CD14-positive monocyte (primary cell): ENCODE data around the gene RFK. TPM values are rescaled to one million over a fixed set of nuclear protein-coding genes. Genes with fewer than 3 reads are reported as not detected.

ENCODE experiments used
- DNase-seq, 3 donors: peaks; one replicate each; pipeline ENCODE4 v3.0.0-alpha.2; 2011 to 2022
- H2AFZ ChIP-seq: 2 replicates; pipeline ENCODE4 v1.6.0; 2012; ENCODE audit warnings: mild to moderate bottlenecking, low read depth, low read length, inconsistent platforms; ENCODE audit not compliant: insufficient read depth, poor library complexity, severe bottlenecking
- H3K27ac ChIP-seq, 2 donors: 1 replicate in 1 of 2; 2 replicates in 1 of 2; pipeline ENCODE4 v1.5.1; 2012 to 2013; ENCODE audit warnings: low read length in 2 of 2, control low read depth in 1 of 2, inconsistent platforms in 1 of 2, low read depth in 1 of 2, mild to moderate bottlenecking in 1 of 2
- H3K27me3 ChIP-seq, 2 donors: one replicate each; pipeline versions ENCODE4 v1.6.0 to v1.6.1; 2011 to 2013; ENCODE audit warnings: low read length in 2 of 2; ENCODE audit not compliant: control insufficient read depth in 2 of 2, insufficient read depth in 2 of 2
- H3K36me3 ChIP-seq, 2 donors: replicated peaks in 1 of 2; 1 replicate in 1 of 2; 2 replicates in 1 of 2; pipeline versions ENCODE4 v1.5.1 to v1.6.1; 2012 to 2013; ENCODE audit warnings: low read length in 2 of 2, control low read depth in 1 of 2, inconsistent platforms in 1 of 2, mild to moderate bottlenecking in 1 of 2; ENCODE audit not compliant: insufficient read depth in 2 of 2, control insufficient read depth in 1 of 2
- H3K4me1 ChIP-seq, 2 donors: 1 replicate in 1 of 2; 2 replicates in 1 of 2; pipeline versions ENCODE4 v1.5.1 to v1.6.1; 2012 to 2013; ENCODE audit warnings: low read length in 2 of 2, control low read depth in 1 of 2, inconsistent platforms in 1 of 2, mild to moderate bottlenecking in 1 of 2, moderate library complexity in 1 of 2; ENCODE audit not compliant: insufficient read depth in 2 of 2, control insufficient read depth in 1 of 2
- H3K4me2 ChIP-seq: replicated peaks from 2 replicates; pipeline ENCODE3; 2012; ENCODE audit warnings: low read length, moderate library complexity, mild to moderate bottlenecking; ENCODE audit not compliant: poor library complexity, severe bottlenecking; ENCODE audit errors: extremely low read depth
- H3K4me3 ChIP-seq, 3 experiments: fragments of 200-600 bp in 1 of 3; sonication (generic) in 1 of 3; replicated peaks in 1 of 3; 1 replicate in 2 of 3; 2 replicates in 1 of 3; pipeline ENCODE4 v1.5.1; 2011 to 2013; ENCODE audit warnings: low read length in 3 of 3, mild to moderate bottlenecking in 3 of 3, control low read depth in 2 of 3, low read depth in 2 of 3, inconsistent platforms in 1 of 3, moderate library complexity in 1 of 3
- H3K79me2 ChIP-seq: 2 replicates; pipeline ENCODE4 v1.6.0; 2012; ENCODE audit warnings: mild to moderate bottlenecking, control low read depth, inconsistent platforms, low read length, moderate library complexity; ENCODE audit not compliant: insufficient read depth
- H3K9ac ChIP-seq: 2 replicates; pipeline ENCODE4 v1.6.0; 2017; ENCODE audit warnings: low read length, mild to moderate bottlenecking; ENCODE audit not compliant: insufficient read depth, poor library complexity, severe bottlenecking
- H3K9me3 ChIP-seq, 2 donors: replicated peaks in 1 of 2; 1 replicate in 1 of 2; 2 replicates in 1 of 2; pipeline versions ENCODE4 v1.5.1 to v1.6.1; 2012 to 2013; ENCODE audit warnings: low read length in 2 of 2, control low read depth in 1 of 2; ENCODE audit not compliant: control insufficient read depth in 1 of 2, insufficient read depth in 1 of 2
- H4K20me1 ChIP-seq: 2 replicates; pipeline ENCODE4 v1.6.0; 2012; ENCODE audit warnings: mild to moderate bottlenecking, low read length, control low read depth, moderate library complexity; ENCODE audit not compliant: insufficient read depth
- H3K27ac Mint-ChIP-seq, 7 donors: one replicate each; pipeline ENCODE4 v1.8.0; 2020; ENCODE audit warnings: mild to moderate bottlenecking in 7 of 7, mixed read lengths in 7 of 7, moderate library complexity in 6 of 7, inconsistent platforms in 2 of 7
- H3K27me3 Mint-ChIP-seq, 3 donors: one replicate each; pipeline ENCODE4 v1.8.0; 2021 to 2022; ENCODE audit warnings: low read depth in 3 of 3, mild to moderate bottlenecking in 3 of 3, mixed read lengths in 3 of 3, moderate library complexity in 3 of 3, inconsistent platforms in 1 of 3
- H3K36me3 Mint-ChIP-seq, 2 donors: one replicate each; pipeline ENCODE4 v1.8.0; 2020; ENCODE audit warnings: mixed read lengths in 2 of 2, inconsistent platforms in 1 of 2, mild to moderate bottlenecking in 1 of 2
- H3K4me1 Mint-ChIP-seq: one replicate; pipeline ENCODE4 v1.8.0; 2020; ENCODE audit warnings: mild to moderate bottlenecking, mixed read lengths
- H3K4me3 Mint-ChIP-seq, 2 donors: one replicate each; pipeline ENCODE4 v1.8.0; 2020; ENCODE audit warnings: mild to moderate bottlenecking in 2 of 2, mixed read lengths in 2 of 2, moderate library complexity in 1 of 2
- H3K9me3 Mint-ChIP-seq, 7 donors: one replicate each; pipeline ENCODE4 v1.8.0; 2020 to 2022; ENCODE audit warnings: mixed read lengths in 7 of 7, mild to moderate bottlenecking in 6 of 7, moderate library complexity in 6 of 7, inconsistent platforms in 2 of 7
- CTCF ChIP-seq: fragments of 200-600 bp; IDR thresholded peaks from one replicate; pipeline ENCODE4 v1.8.0; 2022; ENCODE audit warnings: antibody characterized with exemption, mild to moderate bottlenecking
- WGBS: methylation state at CpG from one replicate; pipeline ENCODE4 v1.1.5; 2013; ENCODE audit warnings: missing lambda C conversion rate; ENCODE audit not compliant: insufficient coverage; 5-methylcytosine and 5-hydroxymethylcytosine counted together
- intact Hi-C, 2 donors: fragments of 100-400 bp; cut with micrococcal nuclease; formaldehyde crosslinking; loops; one replicate each; pipeline versions ENCODE4 v1.15.0 to v1.15.1; 2023
- polyA plus RNA-seq, 3 donors: library from polyadenylated mRNA; depleted of rRNA in 1 of 3; unstranded in 2 of 3; stranded (reverse) in 1 of 3; fragments of 300-500 nt in 2 of 3; fragments of >200 nt in 1 of 3; fragmentation: Illumina TruSeq in 2 of 3; gene quantifications; 1 replicate in 2 of 3; 2 replicates in 1 of 3; pipeline ENCODE4 v1.2.3, GENCODE V29; 2012 to 2021

RFK gene
- polyA plus RNA-seq, 3 donors = 5.9 to 46.6 (median 44.4) TPM

DNA sequence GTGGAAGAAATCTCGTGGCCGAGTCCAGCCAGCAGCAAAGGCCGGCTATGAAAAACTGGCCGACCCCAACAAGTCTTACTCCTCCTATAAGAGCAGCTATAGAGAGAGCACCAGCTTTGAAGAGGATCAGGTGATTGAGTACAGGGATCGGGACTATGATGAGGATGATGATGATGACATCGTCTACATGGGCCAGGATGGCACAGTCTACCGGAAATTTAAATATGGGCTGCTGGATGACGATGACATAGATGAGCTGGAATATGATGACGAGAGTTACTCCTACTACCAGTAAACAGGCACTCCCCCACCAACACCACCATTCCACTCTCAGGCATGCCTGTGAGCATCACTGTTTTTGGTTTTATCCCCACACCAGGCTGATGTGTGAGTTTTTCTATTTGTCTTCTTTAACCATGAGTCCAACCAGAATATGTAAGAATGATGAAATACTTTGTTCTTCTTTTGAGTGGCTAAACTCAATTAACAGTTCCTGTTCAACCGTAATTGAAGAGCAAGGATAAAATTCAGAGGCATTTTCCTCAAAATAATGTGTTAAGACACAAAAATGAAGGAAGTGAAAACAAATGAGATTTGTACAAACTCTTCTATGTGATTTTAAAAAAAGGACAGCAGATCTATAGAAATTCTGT, 35.5 kb downstream of the RFK start:
- Histone ChIP-seq H3K9ac (no peak overlapping the region), H2AFZ (no peak overlapping the region), H3K27me3 (no peaks in the 10 kb centered on the region), H4K20me1 (no peaks in the 10 kb centered on the region), H3K79me2 (no peaks in the 10 kb centered on the region), H3K9me3 (no peaks in the 10 kb centered on the region), H3K4me1 (peaks cover 36 to 44% of the 10 kb centered on the region in 2 donors), H3K4me3 (peak overlapping the region in 1 of 3 experiments; percentile 43), H3K36me3 (no peaks in the 10 kb centered on the region), H3K4me2 (peak overlapping the region; percentile 52), H3K27ac (peak overlapping the region; percentile 61 to 69)
- peak overlapping the region; percentile 84 to 95 (median 89) for H3K27ac Mint-ChIP-seq
- DNase-seq = peak; percentile 33 to 57 (median 44)
- no CpG with 5 or more reads among the region's 10 CpGs for WGBS
- H3K4me1 Mint-ChIP-seq = peaks cover 42% of the 10 kb centered on the region
- no peak for TF ChIP-seq CTCF
- peaks cover 0 to 2% of the 10 kb centered on the region in 2 donors for H3K36me3 Mint-ChIP-seq
- intact Hi-C loops = no loop called here
- H3K4me3 Mint-ChIP-seq = peak overlapping the region in 1 of 2 donors; percentile 59
- peaks cover 0 to 5% (median 0%) of the 10 kb centered on the region in 3 donors for H3K27me3 Mint-ChIP-seq
- peaks cover 0 to 3% (median 2%) of the 10 kb centered on the region in 7 donors for H3K9me3 Mint-ChIP-seq

DNA sequence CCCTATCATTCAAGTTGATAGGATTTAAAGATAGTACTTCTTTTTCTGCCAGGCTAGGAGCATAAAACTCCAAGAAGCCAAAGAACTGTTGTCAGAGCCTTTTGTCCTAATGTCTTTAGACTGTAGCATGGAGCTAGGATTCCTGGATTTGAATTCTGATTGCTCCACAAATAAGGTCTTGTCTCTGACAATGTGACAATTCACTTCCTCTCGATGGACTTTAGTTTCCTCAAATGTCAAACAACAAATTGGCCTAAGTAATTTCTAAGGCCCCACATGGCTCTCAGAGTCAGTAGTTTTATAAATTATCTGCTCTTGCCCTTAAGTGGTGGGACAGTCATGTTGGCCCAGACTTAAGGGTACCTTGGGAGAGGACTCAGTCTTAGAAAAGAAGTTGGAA, 36.7 kb downstream of the RFK start:
- intact Hi-C loops = no loop called here

More for the DNA sequence above, 36.7 kb downstream of the RFK start:
- Mint-ChIP-seq H3K4me3 (no peak overlapping the region), H3K9me3 (peaks cover 0 to 3% (median 2%) of the 10 kb centered on the region in 7 donors), H3K27ac (peak overlapping the region in 5 of 7 donors; percentile 2 to 82 (median 36)), H3K36me3 (peaks cover 0 to 2% of the 10 kb centered on the region in 2 donors), H3K4me1 (peaks cover 36% of the 10 kb centered on the region), H3K27me3 (peaks cover 0 to 5% (median 0%) of the 10 kb centered on the region in 3 donors)
- Histone ChIP-seq H3K79me2 (no peaks in the 10 kb centered on the region), H3K4me2 (no peak overlapping the region), H2AFZ (no peak overlapping the region), H3K9ac (no peak overlapping the region), H3K4me3 (no peak overlapping the region), H3K36me3 (no peaks in the 10 kb centered on the region), H3K4me1 (peaks cover 36 to 40% of the 10 kb centered on the region in 2 donors), H3K27me3 (no peaks in the 10 kb centered on the region), H3K27ac (no peak overlapping the region), H4K20me1 (no peaks in the 10 kb centered on the region), H3K9me3 (no peaks in the 10 kb centered on the region)
- DNase-seq = peak in 1 of 3 donors; percentile 12
- WGBS = no CpG with 5 or more reads among the region's 1 CpG
- no peak for TF ChIP-seq CTCF
